Thyroid gland (tissue), 4 donors: Measurements from ENCODE around the gene VPS35L. TPM values are rescaled to one million over a fixed set of nuclear protein-coding genes. Genes with fewer than 3 reads are reported as not detected.

Experiments
- DNase-seq, 2 donors: peaks; one replicate each; pipeline ENCODE4 v3.0.0-alpha.2; 2019
- H3K27ac ChIP-seq, 3 donors: fragments of 200-600 bp; sonication (generic); 1 replicate in 2 of 3; 2 replicates in 1 of 3; pipeline ENCODE4 v1.5.1; 2016 to 2019; ENCODE audit warnings: mild to moderate bottlenecking in 1 of 3, moderate library complexity in 1 of 3
- H3K27me3 ChIP-seq: fragments of 200-600 bp; sonication (generic); one replicate; pipeline ENCODE4 v1.5.1; 2019
- H3K36me3 ChIP-seq, 2 donors: fragments of 200-600 bp; sonication (generic); one replicate each; pipeline ENCODE4 v1.5.1; 2016 to 2019
- H3K4me1 ChIP-seq, 2 donors: fragments of 200-600 bp; sonication (generic); one replicate each; pipeline ENCODE4 v1.5.1; 2017 to 2019
- H3K4me3 ChIP-seq, 3 donors: fragments of 200-600 bp; sonication (generic); replicated peaks in 1 of 3; 1 replicate in 2 of 3; 2 replicates in 1 of 3; pipeline ENCODE4 v1.5.1; 2016; ENCODE audit warnings: mild to moderate bottlenecking in 1 of 3
- H3K9me3 ChIP-seq: fragments of 200-600 bp; sonication (generic); one replicate; pipeline ENCODE4 v1.5.1; 2017
- CTCF ChIP-seq, 6 experiments: fragments of 200-600 bp in 3 of 6; fragments of 450-650 bp in 3 of 6; sonication (generic) in 3 of 6; IDR thresholded peaks; one replicate each; pipeline ENCODE4 v1.5.1; 2016 to 2019; ENCODE audit warnings: antibody characterized with exemption in 6 of 6, mild to moderate bottlenecking in 2 of 6, inconsistent platforms in 1 of 6, moderate library complexity in 1 of 6
- POLR2A ChIP-seq, 2 donors: fragments of 450-650 bp; IDR thresholded peaks; one replicate each; pipeline ENCODE4 v1.6.1; 2017; ENCODE audit warnings: antibody characterized with exemption in 2 of 2, mild to moderate bottlenecking in 2 of 2, moderate library complexity in 1 of 2
- WGBS, 2 donors: methylation state at CpG; one replicate each; pipeline ENCODE4 v1.1.5; 2017; 5-methylcytosine and 5-hydroxymethylcytosine counted together
- intact Hi-C: fragments of 100-400 bp; cut with DNase I; formaldehyde crosslinking; loops from one replicate; pipeline ENCODE4 v1.15.1; 2023
- total RNA-seq, 4 donors: library from RNA; depleted of rRNA; stranded (reverse); fragments of >200 nt; gene quantifications; one replicate each; pipeline ENCODE4 v1.2.3, GENCODE V29; 2016

Gene VPS35L
- total RNA-seq, 4 donors from 2014 or later: 64.9 to 74.3 (median 68.8) TPM

GRCh38 chr16:19699472-19699871 is 144.0 kb downstream of the VPS35L start:
- intact Hi-C loops: no loop called here
- no peaks in the 10 kb centered on the region for H3K27me3 ChIP-seq
- peaks cover 2 to 9% of the 10 kb centered on the region in 2 donors for H3K36me3 ChIP-seq
- H3K4me3 ChIP-seq: no peak overlapping the region
- peak overlapping the region; percentile 7 to 91 (median 82) for H3K27ac ChIP-seq
- no peak for DNase-seq
- 95 to 97% methylated on average over 8 of the region's 8 CpGs for WGBS, 2 donors
- no peaks in the 10 kb centered on the region for H3K9me3 ChIP-seq
- H3K4me1 ChIP-seq: peaks cover 43 to 67% of the 10 kb centered on the region in 2 donors
- TF ChIP-seq CTCF (IDR thresholded peaks at IDR 0.05) (no peak), POLR2A (IDR thresholded peaks at IDR 0.05) (no peak)

- DNase-seq: peak; percentile 74 to 77
- Histone ChIP-seq H3K9me3 (no peaks in the 10 kb centered on the region), H3K4me1 (peaks cover 43 to 74% of the 10 kb centered on the region in 2 donors), H3K4me3 (no peak overlapping the region), H3K27me3 (no peaks in the 10 kb centered on the region), H3K27ac (peak overlapping the region; percentile 37 to 91 (median 82)), H3K36me3 (peaks cover 9 to 10% of the 10 kb centered on the region in 2 donors)
- no peak for TF ChIP-seq CTCF (IDR thresholded peaks at IDR 0.05)
- TF ChIP-seq POLR2A (IDR thresholded peaks at IDR 0.05): no peak
- intact Hi-C loops: no loop called here
- 6 to 7% methylated on average over 6 of the region's 6 CpGs for WGBS, 2 donors
Measured at GRCh38 chr16:19700319-19700781, 144.8 kb downstream of the VPS35L start.

DNA sequence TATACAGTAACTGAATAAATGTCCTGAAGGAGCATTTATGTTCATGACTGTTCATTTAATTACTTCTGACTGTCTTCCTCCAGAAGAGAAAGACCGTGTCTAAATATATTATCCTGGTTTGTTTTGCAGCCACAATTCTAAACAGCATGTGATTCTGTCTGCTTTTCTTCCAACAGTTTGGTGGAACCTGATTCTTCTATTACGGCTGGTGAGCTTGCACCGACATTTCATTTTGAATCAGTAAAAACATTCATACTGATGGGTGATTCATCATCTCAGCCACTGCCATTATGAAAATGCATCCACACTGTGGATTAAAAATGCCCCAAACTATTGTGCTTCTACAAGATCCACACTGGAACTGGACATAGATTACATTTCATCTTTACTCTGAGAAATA is 145.6 kb downstream of the VPS35L start:
- Histone ChIP-seq H3K27me3 (no peaks in the 10 kb centered on the region), H3K9me3 (no peaks in the 10 kb centered on the region), H3K4me1 (peaks cover 40 to 67% of the 10 kb centered on the region in 2 donors), H3K4me3 (no peak overlapping the region), H3K27ac (peak overlapping the region; percentile 37 to 91 (median 82)), H3K36me3 (peaks cover 9 to 10% of the 10 kb centered on the region in 2 donors)
- TF ChIP-seq POLR2A (IDR thresholded peaks at IDR 0.05) (no peak), CTCF (IDR thresholded peaks at IDR 0.05) (no peak)
- intact Hi-C loops: no loop called here
- 54 to 73% methylated on average over 3 of the region's 3 CpGs for WGBS, 2 donors
- no peak for DNase-seq

DNA sequence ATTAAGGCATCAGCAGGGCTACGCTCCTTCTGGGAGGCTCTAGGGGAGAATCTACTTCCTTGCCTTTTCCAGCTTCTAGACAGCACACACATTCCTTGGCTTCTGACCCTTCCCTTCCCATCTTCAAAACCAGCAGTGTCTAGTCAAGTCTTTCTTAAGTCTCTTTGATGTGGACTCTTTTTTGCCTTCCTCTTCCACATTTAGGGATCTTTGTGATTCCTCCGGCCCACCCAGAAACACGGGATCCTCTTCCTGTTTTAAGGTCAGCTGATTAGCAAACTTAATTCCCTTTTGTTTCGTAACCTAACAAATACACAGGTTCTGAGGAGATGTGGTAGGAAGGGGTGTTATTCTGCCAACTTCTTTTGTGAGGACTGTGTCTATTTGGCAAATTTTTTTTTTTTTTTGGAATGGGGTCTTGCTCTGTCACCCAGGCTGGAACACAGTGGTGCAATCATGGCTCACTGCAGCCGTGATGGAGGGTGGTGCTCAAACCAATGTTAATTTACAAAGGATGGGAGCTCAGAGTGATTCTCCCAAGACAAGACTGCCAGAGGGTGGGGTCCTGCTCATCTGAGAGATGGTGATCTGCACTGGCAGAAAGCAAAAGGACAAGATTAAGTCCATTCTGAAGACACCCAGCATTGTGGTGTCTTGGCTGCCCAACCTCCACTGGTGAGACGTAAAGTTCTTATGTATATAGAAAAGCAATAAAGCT is 147.8 kb downstream of the VPS35L start:
- WGBS, 2 donors: 89 to 90% methylated on average over 6 of the region's 6 CpGs
- Histone ChIP-seq H3K27me3 (no peaks in the 10 kb centered on the region), H3K9me3 (no peaks in the 10 kb centered on the region), H3K27ac (peak overlapping the region in 2 of 3 donors; percentile 56 to 64), H3K4me1 (peaks cover 27 to 45% of the 10 kb centered on the region in 2 donors), H3K4me3 (no peak overlapping the region), H3K36me3 (peaks cover 9 to 10% of the 10 kb centered on the region in 2 donors)
- DNase-seq: no peak
- no peak for TF ChIP-seq CTCF (IDR thresholded peaks at IDR 0.05)
- intact Hi-C loops: no loop called here
